ENCODE measurements around the gene ZFP91. TPM values are rescaled to one million over a fixed set of nuclear protein-coding genes. Genes with fewer than 3 reads are reported as not detected.

The ZFP91 gene
- polyA plus RNA-seq, 1 experiment: 18.3 TPM

DNA sequence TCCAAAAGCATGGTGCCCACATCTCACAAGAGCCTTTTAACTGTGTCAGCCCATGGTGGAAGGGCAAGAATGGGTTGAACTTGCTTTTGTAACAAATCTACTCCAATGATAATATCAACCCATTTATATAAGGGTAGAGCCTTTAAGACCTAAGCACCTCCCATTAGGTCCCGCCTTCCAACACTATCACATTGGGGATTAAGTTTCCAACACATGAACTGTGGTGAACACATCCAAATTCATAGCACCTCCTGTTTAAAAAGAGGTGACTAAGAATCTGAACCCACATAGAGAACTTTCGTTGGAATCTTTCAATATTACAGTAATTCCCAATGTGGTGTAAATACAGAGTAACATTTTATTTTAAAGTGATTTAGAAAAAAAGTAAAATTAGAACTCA is 34.4 kb downstream of the ZFP91 start:
- CTCF ChIA-PET: interaction anchor here (1.7 kb wide), 1 partner anchor 9 kb away, joined by 6 read pairs; the partner anchor contains the start of gene CNTF
- H3K4me3 ChIP-seq (ENCODE audit: low read depth, low read length): no peak overlapping the region
- no peaks in the 10 kb centered on the region for H3K27me3 ChIP-seq (ENCODE audit: control insufficient read depth, insufficient read depth, low read length)
- DNase-seq (ENCODE audit: low read depth): no peak
- TF ChIP-seq, protein P1, sequence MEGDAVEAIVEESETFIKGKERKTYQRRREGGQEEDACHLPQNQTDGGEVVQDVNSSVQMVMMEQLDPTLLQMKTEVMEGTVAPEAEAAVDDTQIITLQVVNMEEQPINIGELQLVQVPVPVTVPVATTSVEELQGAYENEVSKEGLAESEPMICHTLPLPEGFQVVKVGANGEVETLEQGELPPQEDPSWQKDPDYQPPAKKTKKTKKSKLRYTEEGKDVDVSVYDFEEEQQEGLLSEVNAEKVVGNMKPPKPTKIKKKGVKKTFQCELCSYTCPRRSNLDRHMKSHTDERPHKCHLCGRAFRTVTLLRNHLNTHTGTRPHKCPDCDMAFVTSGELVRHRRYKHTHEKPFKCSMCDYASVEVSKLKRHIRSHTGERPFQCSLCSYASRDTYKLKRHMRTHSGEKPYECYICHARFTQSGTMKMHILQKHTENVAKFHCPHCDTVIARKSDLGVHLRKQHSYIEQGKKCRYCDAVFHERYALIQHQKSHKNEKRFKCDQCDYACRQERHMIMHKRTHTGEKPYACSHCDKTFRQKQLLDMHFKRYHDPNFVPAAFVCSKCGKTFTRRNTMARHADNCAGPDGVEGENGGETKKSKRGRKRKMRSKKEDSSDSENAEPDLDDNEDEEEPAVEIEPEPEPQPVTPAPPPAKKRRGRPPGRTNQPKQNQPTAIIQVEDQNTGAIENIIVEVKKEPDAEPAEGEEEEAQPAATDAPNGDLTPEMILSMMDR (IDR thresholded peaks at IDR 0.05; ENCODE audit: insufficient read depth, low read depth, low read length): no peak
- H3K36me3 ChIP-seq (ENCODE audit: control insufficient read depth, insufficient read depth, low read length): peaks cover 6% of the 10 kb centered on the region
- POLR2A ChIA-PET: no interaction called here

DNA sequence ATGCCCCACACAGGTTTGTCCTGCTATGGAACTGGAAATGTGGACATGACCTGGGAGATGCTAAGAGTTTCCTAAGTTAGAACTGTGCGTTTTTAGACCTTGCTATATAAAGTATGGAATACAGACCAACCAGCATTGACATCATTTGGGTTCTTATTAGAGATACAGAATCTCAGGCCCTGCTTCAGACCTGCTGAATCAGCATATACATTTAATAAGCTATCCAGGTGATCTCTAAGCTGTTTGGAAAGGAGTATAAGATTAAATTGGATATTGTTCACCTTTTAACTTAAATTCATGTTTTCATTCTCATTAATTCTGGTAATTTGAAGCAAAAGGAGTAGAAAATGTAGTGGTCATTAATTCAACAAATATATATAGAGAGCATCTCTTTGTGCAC is 36.7 kb downstream of the ZFP91 start:
- Histone ChIP-seq H3K36me3 (ENCODE audit: control insufficient read depth, insufficient read depth, low read length) (peaks cover 5% of the 10 kb centered on the region), H3K27me3 (ENCODE audit: control insufficient read depth, insufficient read depth, low read length) (no peaks in the 10 kb centered on the region), H3K4me3 (ENCODE audit: low read depth, low read length) (no peak overlapping the region)
- TF ChIP-seq, protein P1 (IDR thresholded peaks at IDR 0.05; ENCODE audit: insufficient read depth, low read depth, low read length): no peak
- ChIA-PET POLR2A (no interaction called here), CTCF (no interaction called here)
- no peak for DNase-seq (ENCODE audit: low read depth)

DNA sequence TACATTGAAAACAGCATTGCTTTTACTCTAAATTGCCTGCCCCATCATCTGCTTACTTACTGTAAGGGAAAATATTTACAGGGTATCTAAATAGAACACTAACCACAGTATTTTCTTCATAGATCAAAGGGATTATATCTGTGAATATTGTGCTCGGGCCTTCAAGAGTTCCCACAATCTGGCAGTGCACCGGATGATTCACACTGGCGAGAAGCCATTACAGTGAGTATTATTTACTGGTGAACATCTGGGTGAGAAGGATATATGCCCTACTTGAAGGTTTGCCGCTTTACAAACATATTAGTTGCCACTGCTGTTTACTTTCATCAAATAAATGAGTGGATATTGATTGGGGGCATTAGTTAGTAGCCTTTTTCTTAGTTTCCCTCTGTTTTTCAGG is 37.7 kb downstream of the ZFP91 start:
- CTCF ChIA-PET: interaction anchor here (4.0 kb wide), 1 partner anchor 13 kb away, joined by 13 read pairs; no protein-coding TSS in a partner anchor
- DNase-seq (ENCODE audit: low read depth): peak; percentile 71
- TF ChIP-seq, protein P1 (IDR thresholded peaks at IDR 0.05; ENCODE audit: insufficient read depth, low read depth, low read length): no peak
- H3K4me3 ChIP-seq (ENCODE audit: low read depth, low read length): no peak overlapping the region
- POLR2A ChIA-PET: no interaction called here
- peaks cover 5% of the 10 kb centered on the region for H3K36me3 ChIP-seq (ENCODE audit: control insufficient read depth, insufficient read depth, low read length)
- H3K27me3 ChIP-seq (ENCODE audit: control insufficient read depth, insufficient read depth, low read length): no peaks in the 10 kb centered on the region

DNA sequence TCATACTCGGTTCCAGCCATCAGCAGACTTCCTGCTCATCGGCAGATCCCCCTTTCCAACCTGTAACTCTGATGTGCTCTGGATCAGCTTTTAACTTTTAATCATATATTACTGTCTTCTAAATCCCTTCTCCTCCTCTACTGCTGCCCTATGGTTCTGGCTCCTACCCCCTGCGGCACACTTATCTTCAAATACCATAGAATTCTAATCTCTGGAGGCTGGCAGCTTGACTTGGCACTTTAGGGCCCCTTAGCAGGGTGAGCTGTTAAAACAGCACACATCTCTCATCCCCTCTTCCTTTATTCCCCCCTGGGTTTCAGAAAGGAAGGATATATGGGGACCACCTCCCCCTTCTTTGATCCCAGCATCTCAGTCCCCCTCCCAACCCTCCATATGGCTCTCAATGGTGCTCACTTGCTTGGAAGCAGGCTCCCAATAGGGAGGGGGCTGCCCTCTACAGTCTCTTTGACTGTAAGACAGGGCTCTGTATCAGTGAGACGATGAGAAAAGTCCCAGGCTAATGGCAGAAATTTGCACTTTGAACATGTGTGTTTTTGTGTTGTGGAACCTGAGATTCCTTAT is 39.2 kb downstream of the ZFP91 start:
- Histone ChIP-seq H3K36me3 (ENCODE audit: control insufficient read depth, insufficient read depth, low read length) (peaks cover 4% of the 10 kb centered on the region), H3K27me3 (ENCODE audit: control insufficient read depth, insufficient read depth, low read length) (no peaks in the 10 kb centered on the region), H3K4me3 (ENCODE audit: low read depth, low read length) (no peak overlapping the region)
- POLR2A ChIA-PET: no interaction called here
- CTCF ChIA-PET: interaction anchor here (1.1 to 4.0 kb wide), 2 partner anchors 8 to 12 kb away, joined by 3 to 13 read pairs; no protein-coding TSS in a partner anchor
- TF ChIP-seq, protein P1 (IDR thresholded peaks at IDR 0.05; ENCODE audit: insufficient read depth, low read depth, low read length): no peak
- no peak for DNase-seq (ENCODE audit: low read depth)

- Histone ChIP-seq H3K27me3 (ENCODE audit: control insufficient read depth, insufficient read depth, low read length) (no peaks in the 10 kb centered on the region), H3K4me3 (ENCODE audit: low read depth, low read length) (no peak overlapping the region), H3K36me3 (ENCODE audit: control insufficient read depth, insufficient read depth, low read length) (peaks cover 8% of the 10 kb centered on the region)
- ChIA-PET POLR2A (no interaction called here), CTCF (interaction anchor here (1.2 to 2.1 kb wide), 3 partner anchors 8 to 28 kb away, joined by 3 to 6 read pairs (median 5); no protein-coding TSS in a partner anchor)
- DNase-seq (ENCODE audit: low read depth): no peak
- TF ChIP-seq, protein P1 (IDR thresholded peaks at IDR 0.05; ENCODE audit: insufficient read depth, low read depth, low read length): no peak
Measured at GRCh38 chr11:58621586-58622262, 42.9 kb downstream of the ZFP91 start.
